ENCODE data around the gene MAP2K3. TPM values are rescaled to one million over a fixed set of nuclear protein-coding genes. Genes with fewer than 3 reads are reported as not detected.

Gene MAP2K3
- total and polyA plus RNA-seq, 2 experiments from 2014 or later = 18.4 to 42.5 TPM

DNA sequence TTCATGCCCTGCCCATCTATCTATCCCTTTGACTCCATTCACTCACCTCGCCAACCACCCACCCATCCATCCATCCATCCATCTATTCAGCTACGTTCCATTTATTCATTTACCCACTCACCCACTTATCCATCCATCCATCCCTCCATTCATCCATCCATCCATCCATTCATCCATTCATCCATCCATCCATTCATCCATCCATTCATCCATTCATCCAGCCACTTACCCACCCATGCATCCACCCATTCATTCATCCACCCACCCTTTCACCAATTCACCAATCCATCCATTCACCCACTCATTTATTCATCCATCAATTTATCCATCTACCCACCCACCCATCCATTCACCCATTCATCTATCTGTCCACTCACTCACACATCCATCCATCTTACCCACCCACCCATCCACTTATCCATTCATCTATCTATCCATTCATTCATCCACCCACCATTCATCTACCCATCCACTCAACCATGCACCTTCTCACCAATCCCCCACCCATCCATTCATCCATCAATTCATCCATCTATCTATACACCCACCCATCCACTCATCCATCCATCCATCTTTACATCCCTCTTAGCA lies 72.1 kb downstream of the MAP2K3 start:
- Histone ChIP-seq H3K9me3 (ENCODE audit: low read depth) (no peaks in the 10 kb centered on the region), H3K27ac (no peak overlapping the region), H3K27me3 (no peaks in the 10 kb centered on the region), H3K36me3 (no peaks in the 10 kb centered on the region), H3K4me3 (no peak overlapping the region), H3K4me1 (ENCODE audit: low read depth) (peaks cover 54% of the 10 kb centered on the region)
- TF ChIP-seq, protein P1, sequence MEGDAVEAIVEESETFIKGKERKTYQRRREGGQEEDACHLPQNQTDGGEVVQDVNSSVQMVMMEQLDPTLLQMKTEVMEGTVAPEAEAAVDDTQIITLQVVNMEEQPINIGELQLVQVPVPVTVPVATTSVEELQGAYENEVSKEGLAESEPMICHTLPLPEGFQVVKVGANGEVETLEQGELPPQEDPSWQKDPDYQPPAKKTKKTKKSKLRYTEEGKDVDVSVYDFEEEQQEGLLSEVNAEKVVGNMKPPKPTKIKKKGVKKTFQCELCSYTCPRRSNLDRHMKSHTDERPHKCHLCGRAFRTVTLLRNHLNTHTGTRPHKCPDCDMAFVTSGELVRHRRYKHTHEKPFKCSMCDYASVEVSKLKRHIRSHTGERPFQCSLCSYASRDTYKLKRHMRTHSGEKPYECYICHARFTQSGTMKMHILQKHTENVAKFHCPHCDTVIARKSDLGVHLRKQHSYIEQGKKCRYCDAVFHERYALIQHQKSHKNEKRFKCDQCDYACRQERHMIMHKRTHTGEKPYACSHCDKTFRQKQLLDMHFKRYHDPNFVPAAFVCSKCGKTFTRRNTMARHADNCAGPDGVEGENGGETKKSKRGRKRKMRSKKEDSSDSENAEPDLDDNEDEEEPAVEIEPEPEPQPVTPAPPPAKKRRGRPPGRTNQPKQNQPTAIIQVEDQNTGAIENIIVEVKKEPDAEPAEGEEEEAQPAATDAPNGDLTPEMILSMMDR (IDR thresholded peaks at IDR 0.05; ENCODE audit: low read depth, low read length) = no peak
- DNase-seq (ENCODE audit: low read depth in 1 of 2, low spot score in 1 of 2) = no peak

DNA sequence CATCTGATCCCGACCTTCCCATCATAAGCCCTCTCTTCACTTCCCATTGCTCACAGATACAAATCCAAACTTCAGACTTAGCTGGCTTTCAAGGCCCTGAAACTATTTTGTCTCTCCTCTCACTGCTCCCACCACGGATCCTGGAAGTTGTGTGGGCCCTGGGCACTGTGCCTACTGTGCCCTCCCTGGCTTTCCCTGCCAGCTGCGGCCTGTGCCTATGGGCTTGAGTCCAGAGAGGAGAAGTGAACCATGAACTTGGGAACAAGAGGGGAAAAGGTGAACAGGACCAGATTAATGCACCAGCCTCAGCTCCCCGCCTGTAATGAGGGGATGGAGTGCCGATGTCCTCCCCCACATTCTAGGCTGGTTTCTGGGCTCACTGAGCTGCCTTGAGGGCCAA lies 72.8 kb downstream of the MAP2K3 start:
- H3K4me3 ChIP-seq = no peak overlapping the region
- DNase-seq (ENCODE audit: low read depth in 1 of 2, low spot score in 1 of 2) = no peak
- no peaks in the 10 kb centered on the region for H3K36me3 ChIP-seq
- peaks cover 54% of the 10 kb centered on the region for H3K4me1 ChIP-seq (ENCODE audit: low read depth)
- H3K27ac ChIP-seq = peak overlapping the region; percentile 45
- H3K27me3 ChIP-seq = no peaks in the 10 kb centered on the region
- H3K9me3 ChIP-seq (ENCODE audit: low read depth) = no peaks in the 10 kb centered on the region
- TF ChIP-seq, protein P1 (IDR thresholded peaks at IDR 0.05; ENCODE audit: low read depth, low read length) = no peak

DNA sequence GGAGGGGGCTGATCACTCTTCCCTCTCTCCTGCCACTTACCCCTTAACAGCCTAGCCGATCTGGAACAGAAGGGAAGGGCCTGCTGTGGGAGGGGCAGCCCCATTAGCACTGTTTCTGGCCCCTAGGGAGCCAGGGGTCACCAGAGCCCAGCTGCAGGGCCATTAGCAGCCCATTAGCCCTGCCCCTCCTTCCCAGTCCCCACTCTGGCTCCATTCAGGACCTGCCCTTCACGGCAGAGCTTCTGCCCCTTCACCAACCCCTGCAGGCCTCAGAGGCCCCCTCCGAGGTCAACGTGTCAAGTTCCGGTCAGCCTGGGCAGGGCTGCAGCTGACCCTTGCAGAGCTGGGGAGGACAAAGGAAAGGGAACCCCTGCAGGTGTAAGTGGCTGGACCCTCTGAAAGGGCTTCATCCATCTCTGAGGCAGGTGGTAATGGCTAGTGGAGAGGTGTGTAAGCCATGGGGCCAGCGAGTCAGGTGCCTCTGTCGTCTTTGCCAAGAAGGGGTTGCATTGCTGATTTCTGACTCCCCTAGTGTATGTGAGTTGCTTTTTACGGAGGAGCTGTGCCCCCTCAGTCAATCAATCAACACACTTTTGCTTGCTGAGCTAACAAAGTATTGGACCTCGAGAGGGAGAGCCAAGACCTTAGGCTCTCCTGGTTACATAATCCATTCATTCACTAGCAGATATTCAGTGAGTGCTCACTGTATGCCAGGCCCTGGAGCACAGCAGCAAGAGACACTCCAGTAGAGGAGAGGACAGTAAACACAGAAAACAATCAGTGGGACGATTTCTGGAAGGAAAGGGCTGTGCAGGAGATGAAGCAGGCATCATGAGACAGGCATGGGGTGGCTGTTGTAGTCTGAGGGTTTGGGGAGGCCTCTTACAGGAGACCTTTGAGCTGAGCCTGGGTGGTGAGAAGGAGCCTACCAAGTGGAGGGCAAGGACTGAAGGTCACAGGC lies 73.5 kb downstream of the MAP2K3 start:
- no peaks in the 10 kb centered on the region for H3K27me3 ChIP-seq
- H3K27ac ChIP-seq = peak overlapping the region; percentile 45
- no peaks in the 10 kb centered on the region for H3K9me3 ChIP-seq (ENCODE audit: low read depth)
- no peak overlapping the region for H3K4me3 ChIP-seq
- peaks cover 54% of the 10 kb centered on the region for H3K4me1 ChIP-seq (ENCODE audit: low read depth)
- DNase-seq (ENCODE audit: low read depth in 1 of 2, low spot score in 1 of 2) = no peak
- TF ChIP-seq, protein P1 (IDR thresholded peaks at IDR 0.05; ENCODE audit: low read depth, low read length) = no peak
- H3K36me3 ChIP-seq = no peaks in the 10 kb centered on the region

DNA sequence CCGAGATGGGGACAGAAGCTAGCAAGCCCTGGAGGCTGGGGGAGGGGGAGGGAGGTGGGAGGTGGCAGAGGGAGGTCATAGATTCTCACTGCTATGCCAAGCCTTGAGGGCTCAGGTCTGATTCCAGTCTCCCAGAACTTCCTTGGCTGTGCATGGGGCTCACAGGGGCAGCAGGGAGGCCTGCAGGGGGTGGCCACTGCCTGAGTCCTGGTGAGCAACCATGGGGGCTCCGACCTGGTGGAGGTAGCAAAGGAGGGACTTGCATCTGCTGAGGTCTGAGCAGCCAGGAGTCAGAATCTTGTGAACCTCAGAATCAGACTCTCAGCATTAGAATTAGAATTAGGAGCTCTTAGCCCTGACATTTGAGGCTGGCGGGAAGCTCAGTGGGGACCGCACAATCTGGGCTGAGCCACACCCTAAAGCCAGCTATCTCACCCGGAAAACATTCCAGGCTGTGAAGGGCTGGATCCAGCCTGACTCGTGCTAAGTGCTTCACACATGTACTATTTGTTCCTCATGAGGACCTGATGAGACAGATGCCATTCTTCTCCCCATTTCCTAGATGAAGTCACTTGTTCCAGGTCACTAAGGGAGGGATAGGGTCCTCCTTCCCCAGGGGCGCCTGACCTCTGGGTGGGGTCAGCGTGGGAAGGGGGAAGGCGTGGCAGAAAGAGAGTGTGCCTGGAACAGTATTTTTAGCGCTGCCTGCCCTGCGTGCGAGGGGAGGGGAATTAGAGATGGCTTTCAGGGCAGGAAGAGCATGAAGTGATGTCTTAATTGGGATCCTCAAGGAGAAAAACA lies 74.4 kb downstream of the MAP2K3 start:
- no peak for DNase-seq (ENCODE audit: low read depth in 1 of 2, low spot score in 1 of 2)
- Histone ChIP-seq H3K9me3 (ENCODE audit: low read depth) (no peaks in the 10 kb centered on the region), H3K27ac (peak overlapping the region; percentile 34), H3K27me3 (no peaks in the 10 kb centered on the region), H3K36me3 (no peaks in the 10 kb centered on the region), H3K4me1 (ENCODE audit: low read depth) (peaks cover 54% of the 10 kb centered on the region), H3K4me3 (no peak overlapping the region)
- TF ChIP-seq, protein P1 (IDR thresholded peaks at IDR 0.05; ENCODE audit: low read depth, low read length) = no peak

DNA sequence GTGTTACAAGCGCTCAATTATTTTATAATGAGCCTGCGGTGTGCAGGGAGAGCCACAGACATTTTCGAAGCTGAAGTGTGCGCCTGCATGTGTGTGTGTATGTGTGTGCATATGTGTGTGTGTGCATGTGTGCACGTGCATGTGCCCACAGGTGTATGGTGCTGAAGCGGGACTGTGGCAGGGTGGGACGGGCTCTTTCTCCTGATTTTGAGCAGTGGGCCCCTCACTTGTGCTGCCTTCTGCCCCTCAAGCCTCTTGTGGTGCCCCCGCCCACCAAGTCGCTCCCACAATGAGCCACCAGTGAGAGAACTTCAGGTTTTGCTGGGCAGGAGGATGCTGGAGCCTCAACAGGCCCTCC lies 75.0 kb downstream of the MAP2K3 start:
- DNase-seq (ENCODE audit: low read depth in 1 of 2, low spot score in 1 of 2) = no peak
- no peaks in the 10 kb centered on the region for H3K27me3 ChIP-seq
- no peaks in the 10 kb centered on the region for H3K36me3 ChIP-seq
- H3K4me1 ChIP-seq (ENCODE audit: low read depth) = peaks cover 51% of the 10 kb centered on the region
- H3K9me3 ChIP-seq (ENCODE audit: low read depth) = no peaks in the 10 kb centered on the region
- TF ChIP-seq, protein P1 (IDR thresholded peaks at IDR 0.05; ENCODE audit: low read depth, low read length) = no peak
- H3K4me3 ChIP-seq = no peak overlapping the region
- peak overlapping the region; percentile 34 for H3K27ac ChIP-seq

Data from cardiac muscle cell (in vitro differentiated cells and primary cell).